Retinal pigment epithelial cell (primary cell): ENCODE data around the gene ACOD1.

ENCODE experiments used
- DNase-seq: peaks from one replicate; pipeline ENCODE4 v3.0.0-alpha.2; 2010; ENCODE audit warnings: low read depth
- H3K4me3 ChIP-seq: 2 replicates; pipeline ENCODE4 v1.5.1; 2011; ENCODE audit warnings: mild to moderate bottlenecking, low read length, control low read depth, moderate library complexity
- TF ChIP-seq, protein P1 (sequence below): conservative IDR thresholded peaks from 2 replicates; pipeline ENCODE4 v1.5.1; 2011; ENCODE audit warnings: low read depth, low read length, control low read depth, inconsistent platforms

ACOD1 gene

DNA sequence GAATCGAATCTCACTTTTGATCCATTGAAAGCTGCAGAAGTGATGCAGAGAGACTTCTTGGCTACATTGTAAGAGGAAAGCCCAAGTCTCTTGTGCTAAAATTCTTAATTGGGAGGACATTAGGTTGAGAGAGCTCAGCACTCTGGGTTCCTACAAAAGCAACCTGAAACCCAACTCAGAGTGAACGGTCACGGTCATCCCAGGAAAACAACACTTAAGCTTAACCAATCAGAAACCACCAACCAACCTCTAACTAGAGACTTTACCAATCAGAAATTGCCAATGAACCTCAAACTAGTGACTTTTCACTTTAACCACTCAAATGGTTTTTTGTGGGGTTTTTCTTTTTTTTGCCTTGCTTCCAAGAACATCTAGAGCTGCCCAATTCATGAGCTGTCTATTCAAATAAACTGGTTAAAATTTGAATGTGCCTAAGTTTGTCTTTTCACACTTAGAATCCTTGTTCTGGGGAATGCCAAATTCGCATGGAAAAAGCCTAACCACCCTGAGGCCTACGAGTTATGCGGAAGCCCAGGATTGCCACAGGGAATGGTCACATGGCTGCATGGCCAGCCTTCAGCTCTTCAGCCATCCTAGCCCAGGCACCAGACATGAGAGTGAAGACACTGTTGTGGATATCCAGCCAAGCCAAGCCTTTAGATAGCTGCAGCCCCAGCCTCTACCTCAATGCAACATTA is 25.8 kb downstream of the ACOD1 start:
- H3K4me3 ChIP-seq: no peak overlapping the region
- TF ChIP-seq, protein P1, sequence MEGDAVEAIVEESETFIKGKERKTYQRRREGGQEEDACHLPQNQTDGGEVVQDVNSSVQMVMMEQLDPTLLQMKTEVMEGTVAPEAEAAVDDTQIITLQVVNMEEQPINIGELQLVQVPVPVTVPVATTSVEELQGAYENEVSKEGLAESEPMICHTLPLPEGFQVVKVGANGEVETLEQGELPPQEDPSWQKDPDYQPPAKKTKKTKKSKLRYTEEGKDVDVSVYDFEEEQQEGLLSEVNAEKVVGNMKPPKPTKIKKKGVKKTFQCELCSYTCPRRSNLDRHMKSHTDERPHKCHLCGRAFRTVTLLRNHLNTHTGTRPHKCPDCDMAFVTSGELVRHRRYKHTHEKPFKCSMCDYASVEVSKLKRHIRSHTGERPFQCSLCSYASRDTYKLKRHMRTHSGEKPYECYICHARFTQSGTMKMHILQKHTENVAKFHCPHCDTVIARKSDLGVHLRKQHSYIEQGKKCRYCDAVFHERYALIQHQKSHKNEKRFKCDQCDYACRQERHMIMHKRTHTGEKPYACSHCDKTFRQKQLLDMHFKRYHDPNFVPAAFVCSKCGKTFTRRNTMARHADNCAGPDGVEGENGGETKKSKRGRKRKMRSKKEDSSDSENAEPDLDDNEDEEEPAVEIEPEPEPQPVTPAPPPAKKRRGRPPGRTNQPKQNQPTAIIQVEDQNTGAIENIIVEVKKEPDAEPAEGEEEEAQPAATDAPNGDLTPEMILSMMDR: no peak
- DNase-seq: no peak

DNA sequence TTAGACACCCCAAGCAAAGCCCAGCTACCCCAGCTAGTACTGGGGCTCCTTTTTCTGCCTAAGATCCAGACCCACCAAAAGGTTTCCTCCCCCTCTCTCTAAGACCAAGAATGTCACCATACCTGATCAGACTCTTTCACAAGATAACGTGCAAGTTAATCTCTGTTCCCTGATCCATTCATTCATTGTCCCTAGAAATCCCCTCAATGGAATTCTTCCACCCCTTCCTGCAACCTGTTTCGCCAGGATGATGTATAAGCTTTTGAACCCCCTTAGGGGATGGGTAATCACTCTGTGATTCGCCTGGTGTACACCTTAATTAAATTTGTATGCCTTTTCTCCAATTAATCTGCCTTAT is 26.3 kb downstream of the ACOD1 start:
- TF ChIP-seq, protein P1: no peak
- no peak for DNase-seq
- H3K4me3 ChIP-seq: no peak overlapping the region

DNA sequence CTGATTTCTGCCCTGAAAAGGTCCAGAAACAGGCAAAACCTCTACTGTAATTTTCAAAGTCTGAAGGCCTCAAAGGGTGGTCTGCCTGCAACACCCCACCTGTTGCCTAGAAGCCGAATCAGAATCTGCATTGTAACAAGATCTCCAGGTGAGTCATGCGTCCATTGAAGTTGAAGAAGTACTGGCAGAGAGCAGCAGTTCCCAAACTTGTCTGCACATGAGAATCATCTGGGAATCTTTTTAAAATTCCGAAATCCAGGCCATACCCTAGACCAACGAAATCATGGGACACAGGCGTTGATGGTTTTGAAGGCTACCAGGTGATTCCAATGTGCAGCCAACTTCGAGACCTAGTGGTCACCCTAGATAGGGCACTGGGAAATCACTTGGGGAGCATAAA is 27.6 kb downstream of the ACOD1 start:
- H3K4me3 ChIP-seq: no peak overlapping the region

DNA sequence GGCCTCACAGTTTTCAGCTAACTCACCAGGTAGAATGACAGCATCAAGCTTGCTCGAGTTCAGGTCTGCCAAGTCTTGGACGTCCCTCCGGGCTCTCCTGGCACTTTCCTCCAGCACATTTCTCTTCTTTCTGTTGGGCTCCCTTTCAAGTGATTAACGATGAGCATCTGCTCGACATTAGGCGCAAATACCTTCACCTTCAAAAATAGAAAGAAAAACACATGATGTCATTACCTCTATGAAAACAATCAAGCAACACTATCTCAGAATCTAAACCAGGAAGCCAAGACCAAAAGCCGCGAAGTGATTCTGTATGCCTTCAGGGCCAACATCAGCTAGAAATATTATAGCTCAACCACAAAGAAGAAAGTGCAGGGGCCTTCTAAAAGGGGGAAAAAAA is 28.2 kb downstream of the ACOD1 start:
- H3K4me3 ChIP-seq: no peak overlapping the region
- no peak for DNase-seq
- TF ChIP-seq, protein P1: no peak

More for the DNA sequence above, 27.6 kb downstream of the ACOD1 start:
- DNase-seq: no peak
- TF ChIP-seq, protein P1: no peak

DNA sequence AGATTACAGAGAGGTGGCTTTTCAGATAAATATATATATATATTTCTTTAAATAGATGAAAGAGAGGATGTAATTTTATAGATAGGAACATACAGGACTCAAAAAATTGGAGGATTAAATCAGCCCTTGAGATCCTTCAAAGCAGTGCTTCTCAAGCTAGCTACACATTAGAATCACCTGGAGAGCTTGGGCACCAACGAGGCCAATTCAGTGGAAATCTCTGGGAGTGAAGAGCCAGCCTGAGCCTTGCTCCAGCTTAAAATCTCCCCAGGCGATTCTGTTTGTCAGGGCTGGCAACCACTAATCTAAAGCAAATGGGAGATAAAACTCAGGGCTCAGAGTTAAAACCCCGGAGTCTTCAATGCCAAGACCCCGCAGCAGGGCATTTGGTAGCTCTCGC is 28.6 kb downstream of the ACOD1 start:
- TF ChIP-seq, protein P1: no peak
- DNase-seq: no peak
- no peak overlapping the region for H3K4me3 ChIP-seq

DNA sequence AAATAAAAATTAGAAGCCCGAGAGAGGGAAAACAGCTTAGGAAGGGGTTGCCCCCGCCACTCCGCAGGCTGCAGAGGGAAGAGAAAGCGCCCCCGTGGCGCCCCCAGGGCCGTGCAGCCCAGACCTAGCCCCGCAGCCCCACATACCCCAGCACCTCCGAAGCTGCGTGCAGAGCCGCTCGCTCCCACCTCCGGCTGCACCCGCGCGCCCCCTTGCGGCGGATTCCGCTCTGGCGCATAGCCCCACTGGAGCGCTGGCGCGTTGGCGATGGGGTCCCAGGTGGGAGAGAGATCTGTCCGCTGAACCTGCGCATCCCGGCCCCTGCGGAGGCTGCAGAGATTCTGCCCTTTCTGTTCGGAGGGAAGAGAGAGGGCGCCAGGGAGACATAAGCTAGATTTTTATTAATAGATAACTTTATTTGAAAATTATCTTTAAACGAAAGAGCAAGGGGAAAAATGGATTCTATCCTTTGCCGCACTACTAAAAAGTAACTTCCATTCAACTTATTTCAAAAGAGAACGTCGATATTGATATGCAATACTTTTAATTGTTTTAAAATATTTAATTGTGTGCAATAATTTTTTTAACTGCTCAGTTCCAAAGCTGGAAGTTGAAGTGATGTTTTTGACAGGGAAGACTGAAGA is 31.9 kb downstream of the ACOD1 start:
- TF ChIP-seq, protein P1: peak; percentile 96
- H3K4me3 ChIP-seq: peak overlapping the region; percentile 40
- DNase-seq: no peak

DNA sequence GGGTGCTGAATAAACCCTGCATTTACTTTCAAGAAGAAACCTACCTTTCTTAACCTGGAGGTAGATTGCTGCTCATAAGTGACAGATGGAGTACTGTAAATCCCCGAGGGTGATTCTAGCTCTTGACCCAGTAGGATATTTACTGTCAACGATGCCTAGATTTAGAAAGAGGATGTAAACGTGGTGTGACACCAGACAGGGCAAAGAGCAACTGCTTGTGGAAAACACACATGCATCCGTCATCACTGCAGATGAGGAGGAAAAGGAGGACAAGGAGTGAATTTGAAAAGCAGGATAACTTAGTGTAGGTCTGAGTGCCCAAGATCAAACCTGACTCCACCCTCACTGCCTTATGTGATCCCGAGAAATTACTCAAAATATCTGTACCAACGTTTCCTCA is 33.8 kb downstream of the ACOD1 start:
- DNase-seq: no peak
- TF ChIP-seq, protein P1: no peak
- H3K4me3 ChIP-seq: no peak overlapping the region
